AG04449 (cell line): ENCODE measurements around the gene ADAMTS6.
A peak's percentile ranks its signal among the peaks of the same experiment; 100 is the strongest.

Experiments
- CTCF ChIA-PET: fragments of 350-600 bp; formaldehyde crosslinking; extraction: SDS; loops from one replicate; lab custom pipeline; 2021; ENCODE audit warnings: antibody characterized with exemption; lab: Yijun Ruan, JAX
- POLR2A ChIA-PET: fragments of 400-600, 350-600 bp; formaldehyde crosslinking; extraction: SDS; loops from one replicate; lab custom pipeline; 2020; ENCODE audit warnings: antibody characterized with exemption, inconsistent platforms; lab: Yijun Ruan, JAX
- DNase-seq: peaks from one replicate; pipeline ENCODE4 v3.0.0-alpha.2; 2010; ENCODE audit warnings: low read depth, low spot score
- H3K4me3 ChIP-seq: 2 replicates; pipeline ENCODE4 v1.5.1; 2011; ENCODE audit warnings: low read depth, mild to moderate bottlenecking, control low read depth, low read length
- CTCF ChIP-seq: IDR thresholded peaks from one replicate; pipeline ENCODE4 v1.5.1; 2011; ENCODE audit warnings: mild to moderate bottlenecking, moderate library complexity, low read length, control low read depth, inconsistent platforms; ENCODE audit not compliant: insufficient read depth; ENCODE audit errors: missing control alignments

Gene ADAMTS6

GRCh38 chr5:65411356-65411755, 70.4 kb downstream of the ADAMTS6 start:
- ChIA-PET POLR2A (no interaction called here), CTCF (no interaction called here)
- DNase-seq = no peak
- TF ChIP-seq CTCF = no peak
- H3K4me3 ChIP-seq = no peak overlapping the region

GRCh38 chr5:65395526-65396155, 86.1 kb downstream of the ADAMTS6 start:
- CTCF ChIA-PET = no interaction called here
- POLR2A ChIA-PET = no interaction called here
- H3K4me3 ChIP-seq = no peak overlapping the region
- DNase-seq = no peak
- no peak for TF ChIP-seq CTCF

GRCh38 chr5:65394087-65394486, 87.6 kb downstream of the ADAMTS6 start:
- ChIA-PET CTCF (interaction anchor here (0.9 kb wide), 1 partner anchor 11 kb away, joined by 3 read pairs; no protein-coding TSS in a partner anchor), POLR2A (no interaction called here)
- TF ChIP-seq CTCF = no peak
- no peak overlapping the region for H3K4me3 ChIP-seq
- peak; percentile 89 for DNase-seq

- no peak overlapping the region for H3K4me3 ChIP-seq
- ChIA-PET CTCF (no interaction called here), POLR2A (no interaction called here)
- no peak for TF ChIP-seq CTCF
- DNase-seq = no peak
These were observed 90.1 kb downstream of the ADAMTS6 start for GRCh38 chr5:65391591-65391990.

- TF ChIP-seq CTCF = no peak
- ChIA-PET CTCF (no interaction called here), POLR2A (no interaction called here)
- DNase-seq = no peak
- H3K4me3 ChIP-seq = no peak overlapping the region
These were observed 91.5 kb downstream of the ADAMTS6 start for GRCh38 chr5:65390208-65390607.

- no peak for TF ChIP-seq CTCF
- POLR2A ChIA-PET = no interaction called here
- CTCF ChIA-PET = no interaction called here
- DNase-seq = no peak
- H3K4me3 ChIP-seq = no peak overlapping the region
These were observed 97.9 kb downstream of the ADAMTS6 start for GRCh38 chr5:65383859-65384258.
